Measurements from ENCODE around the gene HS3ST1. TPM values are rescaled to one million over a fixed set of nuclear protein-coding genes. Genes with fewer than 3 reads are reported as not detected.
A peak's percentile ranks its signal among the peaks of the same experiment; 100 is the strongest.

Gene HS3ST1
- 1 to 10 TPM in 1 of 4 donors, under 1 TPM in 2, not detected in 1; 0.26 to 2.2 (median 0.40) TPM for total RNA-seq

GRCh38 chr4:11428231-11428898 lies at the start of gene HS3ST1:
Gene HS3ST1, minus strand, starts transcription at chr4:11428894. Its CDS starts 28,889 bp downstream, at chr4:11400005.
- Histone ChIP-seq H3K27ac (peak within 1 kb of the TSS; percentile 58), H3K27me3 (peaks cover 28% of the 10 kb centered on the region), H3K4me3 (peak within 1 kb of the TSS; percentile 56), H3K9me3 (no peaks in the 10 kb centered on the region), H3K36me3 (no peaks in the 10 kb centered on the region), H3K4me1 (peaks cover 30% of the 10 kb centered on the region)
- DNase-seq (ENCODE audit: low spot score in 2 of 2) = no peak
- no peak for TF ChIP-seq CTCF (IDR thresholded peaks at IDR 0.05)
- no peak for TF ChIP-seq EP300 (IDR thresholded peaks at IDR 0.05)
- no peak for TF ChIP-seq POLR2A (IDR thresholded peaks at IDR 0.05)
- TF ChIP-seq POLR2AphosphoS5 (IDR thresholded peaks at IDR 0.05) = no peak
- WGBS = 7% methylated on average over 15 of the region's 43 CpGs

- no peak for DNase-seq (ENCODE audit: low spot score in 2 of 2)
- H3K36me3 ChIP-seq = no peaks in the 10 kb centered on the region
Measured at GRCh38 chr4:11475871-11476270, 47.2 kb upstream of the HS3ST1 start.

DNA sequence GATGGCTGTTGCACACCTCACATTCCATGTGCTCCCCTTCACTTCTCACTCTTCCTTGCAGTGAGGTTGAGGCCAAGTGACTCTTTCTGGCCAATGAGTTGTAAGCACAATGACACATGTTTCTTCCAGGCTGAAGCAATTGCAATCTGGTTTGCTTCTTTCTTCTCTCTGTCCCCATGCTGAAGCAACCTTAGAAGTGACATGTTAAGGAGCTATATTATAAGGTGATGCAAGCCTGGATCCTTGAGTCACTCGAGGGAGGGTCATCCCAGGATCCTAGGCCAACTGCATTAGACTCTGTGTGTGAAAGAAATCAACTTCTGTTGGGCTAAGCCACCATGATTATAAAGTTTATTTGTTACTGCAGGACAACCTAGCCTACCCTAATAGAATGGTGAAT lies 45.5 kb upstream of the HS3ST1 start:
- H3K4me1 ChIP-seq = no peaks in the 10 kb centered on the region
- H3K4me3 ChIP-seq = no peak overlapping the region
- no peaks in the 10 kb centered on the region for H3K9me3 ChIP-seq
- H3K27me3 ChIP-seq = no peaks in the 10 kb centered on the region
- H3K27ac ChIP-seq = no peak overlapping the region
- no peak for DNase-seq (ENCODE audit: low spot score in 2 of 2)
- no peak for TF ChIP-seq CTCF (IDR thresholded peaks at IDR 0.05)
- TF ChIP-seq POLR2A (IDR thresholded peaks at IDR 0.05) = no peak
- TF ChIP-seq EP300 (IDR thresholded peaks at IDR 0.05) = no peak
- WGBS = 89% methylated on average over 1 of the region's 1 CpG
- H3K36me3 ChIP-seq = no peaks in the 10 kb centered on the region

More at GRCh38 chr4:11475871-11476270, 47.2 kb upstream of the HS3ST1 start:
- no peak overlapping the region for H3K4me3 ChIP-seq
- H3K4me1 ChIP-seq = no peaks in the 10 kb centered on the region
- TF ChIP-seq POLR2AphosphoS5 (IDR thresholded peaks at IDR 0.05) = no peak
- no peak for TF ChIP-seq CTCF (IDR thresholded peaks at IDR 0.05)
- TF ChIP-seq POLR2A (IDR thresholded peaks at IDR 0.05) = no peak
- no peak for TF ChIP-seq EP300 (IDR thresholded peaks at IDR 0.05)
- WGBS = 59% methylated on average over 2 of the region's 2 CpGs
- no peak overlapping the region for H3K27ac ChIP-seq
- no peaks in the 10 kb centered on the region for H3K27me3 ChIP-seq
- H3K9me3 ChIP-seq = peaks cover 3% of the 10 kb centered on the region

DNA sequence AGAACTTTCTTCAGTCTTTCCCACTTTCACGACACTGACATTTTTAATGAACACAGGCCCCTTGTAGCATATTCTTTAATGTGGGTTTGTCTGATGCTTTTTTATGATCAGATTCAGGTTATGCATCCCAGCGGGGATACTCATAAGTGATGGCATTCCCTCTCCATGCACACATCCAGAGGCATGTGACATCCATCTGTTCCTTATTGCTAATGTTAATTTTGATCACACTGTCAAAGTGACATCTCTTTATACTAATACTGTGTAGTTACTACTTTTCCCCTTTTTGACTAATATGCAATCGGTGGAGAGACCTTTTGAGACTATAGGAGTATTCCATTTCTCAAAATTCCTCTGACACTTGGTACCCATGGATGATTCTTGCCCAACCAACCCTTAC lies 43.8 kb upstream of the HS3ST1 start:
- Histone ChIP-seq H3K4me1 (no peaks in the 10 kb centered on the region), H3K36me3 (no peaks in the 10 kb centered on the region), H3K27me3 (no peaks in the 10 kb centered on the region), H3K27ac (no peak overlapping the region), H3K9me3 (no peaks in the 10 kb centered on the region), H3K4me3 (no peak overlapping the region)
- TF ChIP-seq POLR2AphosphoS5 (IDR thresholded peaks at IDR 0.05) = no peak
- no peak for TF ChIP-seq POLR2A (IDR thresholded peaks at IDR 0.05)
- TF ChIP-seq CTCF (IDR thresholded peaks at IDR 0.05) = no peak
- TF ChIP-seq EP300 (IDR thresholded peaks at IDR 0.05) = no peak
- DNase-seq (ENCODE audit: low spot score in 2 of 2) = no peak
- WGBS = 63% methylated on average over 3 of the region's 3 CpGs

GRCh38 chr4:11471618-11472017 lies 42.9 kb upstream of the HS3ST1 start:
- TF ChIP-seq EP300 (IDR thresholded peaks at IDR 0.05) = no peak
- TF ChIP-seq POLR2A (IDR thresholded peaks at IDR 0.05) = no peak
- TF ChIP-seq POLR2AphosphoS5 (IDR thresholded peaks at IDR 0.05) = no peak
- no peak for TF ChIP-seq CTCF (IDR thresholded peaks at IDR 0.05)
- Histone ChIP-seq H3K27me3 (no peaks in the 10 kb centered on the region), H3K36me3 (no peaks in the 10 kb centered on the region), H3K9me3 (no peaks in the 10 kb centered on the region), H3K4me3 (peak overlapping the region; percentile 14), H3K27ac (no peak overlapping the region), H3K4me1 (no peaks in the 10 kb centered on the region)
- 39% methylated on average over 4 of the region's 4 CpGs for WGBS
- no peak for DNase-seq (ENCODE audit: low spot score in 2 of 2)

Measured in suprapubic skin (tissue), 4 donors.